Ascending aorta (tissue), 2 donors: Measurements from ENCODE around the gene SPEN. TPM values are rescaled to one million over a fixed set of nuclear protein-coding genes. Genes with fewer than 3 reads are reported as not detected.
"Not testable (repeated sequence)": the region's sequence is repeated elsewhere in the genome, so short reads cannot be mapped to it uniquely, and the experiment has no call there.

Experiments used
- DNase-seq, 2 donors: peaks; one replicate each; pipeline ENCODE4 v3.0.0-alpha.2; 2019; ENCODE audit warnings: low spot score in 2 of 2
- H3K27ac ChIP-seq, 2 donors: fragments of 200-600 bp; sonication (generic); one replicate each; pipeline ENCODE4 v1.5.1; 2016 to 2017; ENCODE audit warnings: mild to moderate bottlenecking in 1 of 2
- H3K27me3 ChIP-seq: fragments of 200-600 bp; sonication (generic); one replicate; pipeline ENCODE4 v1.5.1; 2017
- H3K36me3 ChIP-seq, 2 donors: fragments of 200-600 bp; sonication (generic); one replicate each; pipeline ENCODE4 v1.5.1; 2016
- H3K4me1 ChIP-seq, 2 donors: fragments of 200-600 bp; sonication (generic); one replicate each; pipeline ENCODE4 v1.5.1; 2016 to 2017; ENCODE audit warnings: mild to moderate bottlenecking in 1 of 2
- H3K4me3 ChIP-seq, 2 donors: fragments of 200-600 bp; sonication (generic); one replicate each; pipeline ENCODE4 v1.5.1; 2016 to 2017; ENCODE audit warnings: mild to moderate bottlenecking in 1 of 2
- H3K9me3 ChIP-seq, 2 donors: fragments of 200-600 bp; sonication (generic); one replicate each; pipeline ENCODE4 v1.5.1; 2016
- intact Hi-C: fragments of 100-400 bp; cut with DNase I; formaldehyde crosslinking; loops from one replicate; pipeline ENCODE4 v1.15.1; 2023
- total RNA-seq: library from RNA; depleted of rRNA; stranded (reverse); fragments of >200 nt; gene quantifications from one replicate; pipeline ENCODE4 v1.1.0, GENCODE V29; 2016
- TF ChIP-seq, protein P1 (sequence below), 3 experiments: fragments of 200-600 bp in 2 of 3; fragments of 450-650 bp in 1 of 3; sonication (generic) in 2 of 3; IDR thresholded peaks; one replicate each; pipeline ENCODE4 v1.5.1; 2016 to 2019; ENCODE audit warnings: antibody characterized with exemption in 3 of 3, mild to moderate bottlenecking in 1 of 3, moderate library complexity in 1 of 3

SPEN gene
- total RNA-seq, 1 donor from 2014 or later: 53.9 TPM

DNA sequence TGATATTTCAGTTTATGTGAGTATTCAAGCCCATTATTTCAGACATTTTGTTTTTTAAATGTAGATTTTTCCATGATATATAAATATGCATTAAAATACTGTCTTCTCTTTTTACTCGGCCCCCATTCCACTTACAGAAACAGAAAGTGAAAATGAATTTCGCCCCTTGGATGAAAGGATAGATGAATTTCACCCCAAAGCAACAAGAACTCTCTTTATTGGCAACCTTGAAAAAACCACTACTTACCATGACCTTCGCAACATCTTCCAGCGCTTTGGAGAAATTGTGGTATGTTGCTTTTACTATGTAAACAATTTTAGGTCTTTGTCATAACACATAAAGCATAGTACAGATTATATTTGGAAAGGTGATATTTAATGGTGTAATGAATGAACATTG, 68.5 kb downstream of the SPEN start:
- DNase-seq: no peak
- H3K27me3 ChIP-seq: no peaks in the 10 kb centered on the region
- H3K4me1 ChIP-seq: peaks cover 0 to 4% of the 10 kb centered on the region in 2 donors
- intact Hi-C loops: no loop called here
- TF ChIP-seq, protein P1, sequence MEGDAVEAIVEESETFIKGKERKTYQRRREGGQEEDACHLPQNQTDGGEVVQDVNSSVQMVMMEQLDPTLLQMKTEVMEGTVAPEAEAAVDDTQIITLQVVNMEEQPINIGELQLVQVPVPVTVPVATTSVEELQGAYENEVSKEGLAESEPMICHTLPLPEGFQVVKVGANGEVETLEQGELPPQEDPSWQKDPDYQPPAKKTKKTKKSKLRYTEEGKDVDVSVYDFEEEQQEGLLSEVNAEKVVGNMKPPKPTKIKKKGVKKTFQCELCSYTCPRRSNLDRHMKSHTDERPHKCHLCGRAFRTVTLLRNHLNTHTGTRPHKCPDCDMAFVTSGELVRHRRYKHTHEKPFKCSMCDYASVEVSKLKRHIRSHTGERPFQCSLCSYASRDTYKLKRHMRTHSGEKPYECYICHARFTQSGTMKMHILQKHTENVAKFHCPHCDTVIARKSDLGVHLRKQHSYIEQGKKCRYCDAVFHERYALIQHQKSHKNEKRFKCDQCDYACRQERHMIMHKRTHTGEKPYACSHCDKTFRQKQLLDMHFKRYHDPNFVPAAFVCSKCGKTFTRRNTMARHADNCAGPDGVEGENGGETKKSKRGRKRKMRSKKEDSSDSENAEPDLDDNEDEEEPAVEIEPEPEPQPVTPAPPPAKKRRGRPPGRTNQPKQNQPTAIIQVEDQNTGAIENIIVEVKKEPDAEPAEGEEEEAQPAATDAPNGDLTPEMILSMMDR (IDR thresholded peaks at IDR 0.05): no peak
- H3K27ac ChIP-seq: no peak overlapping the region
- no peak overlapping the region for H3K4me3 ChIP-seq
- H3K36me3 ChIP-seq: peaks cover 68 to 86% of the 10 kb centered on the region in 2 donors
- no peaks in the 10 kb centered on the region for H3K9me3 ChIP-seq

DNA sequence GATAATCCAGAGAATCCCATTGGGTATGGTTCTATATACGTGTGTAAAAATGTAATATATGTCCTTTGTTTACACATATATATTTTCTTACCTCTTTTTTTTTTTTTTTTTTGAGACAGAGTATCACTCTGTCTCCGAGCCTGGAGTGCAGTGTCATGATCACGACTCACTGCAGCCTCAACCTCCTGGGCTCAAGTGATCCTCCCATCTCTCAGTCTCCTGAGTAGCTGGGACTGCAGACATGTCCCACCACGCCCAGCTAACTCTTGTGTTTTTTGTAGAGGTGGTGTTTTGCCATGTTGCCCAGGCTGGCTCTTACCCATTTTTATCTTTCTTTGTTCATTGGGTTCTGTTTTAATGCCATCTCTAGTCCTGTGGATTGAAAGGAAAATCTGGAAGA, 68.9 kb downstream of the SPEN start:
- no peak for DNase-seq
- Histone ChIP-seq H3K27ac (no peak overlapping the region), H3K4me1 (peaks cover 0 to 4% of the 10 kb centered on the region in 2 donors), H3K4me3 (no peak overlapping the region), H3K36me3 (peaks cover 68 to 86% of the 10 kb centered on the region in 2 donors), H3K9me3 (no peaks in the 10 kb centered on the region), H3K27me3 (no peaks in the 10 kb centered on the region)
- intact Hi-C loops: no loop called here
- TF ChIP-seq, protein P1 (IDR thresholded peaks at IDR 0.05): no peak

DNA sequence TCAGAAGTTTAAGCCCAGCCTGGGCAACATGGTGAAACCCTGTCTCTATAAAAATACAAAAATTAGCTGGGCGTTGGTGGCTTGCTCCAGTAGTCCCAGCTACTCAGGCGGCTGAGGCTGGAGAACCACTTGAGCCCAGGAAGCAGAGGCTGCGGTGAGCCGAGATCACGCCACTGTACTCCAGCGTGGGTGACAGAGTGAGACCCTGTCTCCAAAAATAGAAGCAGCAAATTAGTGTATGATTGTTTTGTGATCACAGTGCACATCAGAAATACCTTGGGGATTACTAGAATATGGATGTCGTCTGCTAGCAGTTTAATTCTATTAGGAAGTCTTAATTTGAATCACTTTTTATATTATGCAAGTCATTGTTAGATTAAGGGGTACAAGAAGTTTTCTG, 69.4 kb downstream of the SPEN start:
- Histone ChIP-seq H3K9me3 (no peaks in the 10 kb centered on the region), H3K27ac (no peak overlapping the region), H3K4me1 (peaks cover 0 to 4% of the 10 kb centered on the region in 2 donors), H3K27me3 (no peaks in the 10 kb centered on the region), H3K4me3 (no peak overlapping the region), H3K36me3 (peaks cover 65 to 86% of the 10 kb centered on the region in 2 donors)
- TF ChIP-seq, protein P1 (IDR thresholded peaks at IDR 0.05): no peak
- intact Hi-C loops: no loop called here
- no peak for DNase-seq

DNA sequence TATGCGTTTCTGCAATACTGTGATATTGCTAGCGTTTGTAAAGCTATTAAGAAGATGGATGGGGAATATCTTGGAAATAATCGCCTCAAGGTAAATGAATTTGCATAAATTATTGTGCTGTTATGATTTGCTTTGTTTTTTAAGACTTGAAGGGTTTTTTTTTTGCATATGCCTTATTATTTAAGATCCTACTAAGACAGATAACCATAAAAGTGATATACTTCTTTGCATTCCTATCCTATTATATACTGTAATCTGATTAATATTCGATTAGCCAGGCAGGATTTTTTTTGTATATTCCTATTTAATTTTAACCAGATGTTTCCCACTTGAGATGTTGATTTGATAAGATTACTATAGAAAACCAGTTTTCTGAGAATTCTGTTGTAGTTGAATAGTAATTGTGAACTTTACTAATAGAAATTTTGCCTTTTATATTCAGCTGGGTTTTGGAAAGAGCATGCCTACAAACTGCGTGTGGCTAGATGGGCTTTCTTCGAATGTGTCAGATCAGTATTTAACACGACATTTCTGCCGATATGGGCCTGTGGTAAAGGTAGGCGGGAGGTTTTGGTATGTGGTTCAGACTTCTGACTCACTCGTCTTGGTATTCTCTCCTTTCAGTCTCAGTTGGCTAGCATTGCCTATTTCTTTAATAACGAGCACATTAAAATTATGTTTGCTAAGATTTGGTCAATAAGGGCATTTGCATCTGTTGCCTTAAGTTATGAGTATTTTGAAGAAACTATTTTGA, 71.6 kb downstream of the SPEN start:
- no peak for DNase-seq
- Histone ChIP-seq H3K27me3 (no peaks in the 10 kb centered on the region), H3K27ac (no peak overlapping the region), H3K36me3 (peaks cover 70 to 77% of the 10 kb centered on the region in 2 donors), H3K4me1 (peaks cover 0 to 4% of the 10 kb centered on the region in 2 donors), H3K4me3 (no peak overlapping the region), H3K9me3 (no peaks in the 10 kb centered on the region)
- TF ChIP-seq, protein P1 (IDR thresholded peaks at IDR 0.05): no peak
- intact Hi-C loops: no loop called here

DNA sequence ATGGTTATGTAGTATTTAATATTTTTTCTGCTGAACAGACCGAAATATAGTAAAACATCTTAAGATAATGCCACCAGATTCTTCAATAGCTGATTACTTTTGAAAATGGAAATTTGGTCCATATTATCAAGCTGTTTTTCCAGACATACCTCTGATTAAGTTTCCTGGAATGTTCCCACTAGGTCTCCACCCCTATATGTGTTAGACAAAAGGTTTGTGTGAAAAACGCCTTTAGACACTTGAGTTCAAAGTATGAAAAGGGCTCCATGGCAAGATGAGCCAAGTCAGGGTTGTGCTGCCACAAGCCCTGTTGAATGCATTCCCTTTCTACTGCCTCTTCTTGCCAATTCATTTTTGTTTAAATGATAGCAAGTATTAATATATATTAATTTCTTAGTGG, 75.7 kb downstream of the SPEN start:
- TF ChIP-seq, protein P1 (IDR thresholded peaks at IDR 0.05): no peak
- H3K27ac ChIP-seq: no peak overlapping the region
- no peaks in the 10 kb centered on the region for H3K27me3 ChIP-seq
- no peak overlapping the region for H3K4me3 ChIP-seq
- intact Hi-C loops: no loop called here
- no peaks in the 10 kb centered on the region for H3K9me3 ChIP-seq
- peaks cover 78 to 81% of the 10 kb centered on the region in 2 donors for H3K36me3 ChIP-seq
- no peak for DNase-seq
- peaks cover 0 to 4% of the 10 kb centered on the region in 2 donors for H3K4me1 ChIP-seq

DNA sequence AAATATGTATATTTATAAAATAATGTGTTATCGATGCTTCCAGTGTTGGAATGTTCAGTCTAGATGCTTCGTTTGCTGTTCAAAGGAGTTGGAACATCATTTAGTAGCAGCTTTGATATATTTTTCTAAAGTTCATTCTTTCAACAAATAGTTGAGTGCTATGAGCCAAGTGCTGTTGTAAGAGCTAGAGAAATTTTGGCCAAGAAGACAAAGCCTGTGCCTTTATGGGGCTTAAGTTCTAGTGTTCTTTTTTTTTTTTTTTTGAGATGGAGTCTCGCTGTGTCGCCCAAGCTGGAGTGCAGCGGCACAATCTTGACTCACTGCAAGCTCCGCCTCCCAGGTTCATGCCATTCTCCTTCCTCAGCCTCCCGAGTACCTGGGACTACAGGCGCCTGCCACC, 78.9 kb downstream of the SPEN start:
- H3K36me3 ChIP-seq: peaks cover 81 to 86% of the 10 kb centered on the region in 2 donors
- H3K27me3 ChIP-seq, DNase-seq, H3K9me3 ChIP-seq, H3K4me1 ChIP-seq, intact Hi-C loops, H3K4me3 ChIP-seq, H3K27ac ChIP-seq: not testable (repeated sequence)
